ENCODE results near the gene WSCD2.

WSCD2 gene

DNA sequence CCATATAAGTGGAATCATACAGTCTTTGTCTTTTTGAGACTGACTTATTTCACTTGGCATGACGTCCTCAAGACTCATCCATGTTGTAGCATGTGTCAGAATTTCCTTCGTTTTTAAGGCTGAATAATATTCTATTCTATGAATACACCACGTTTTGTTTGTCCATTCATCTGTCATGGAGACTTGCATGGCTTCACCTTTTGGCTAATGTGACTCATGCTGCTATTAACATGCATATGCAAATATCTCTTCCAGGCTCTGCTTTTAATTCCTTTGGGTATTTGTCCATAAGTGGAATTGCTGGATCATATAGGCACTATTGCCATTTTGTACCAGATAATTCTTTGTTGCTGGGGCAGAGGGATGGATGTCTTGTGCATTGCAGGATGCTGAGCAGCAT lies 19.6 kb upstream of the WSCD2 start:
- DNase-seq, result no peak

GRCh38 chr12:108109954-108110353 lies 19.1 kb upstream of the WSCD2 start:
- DNase-seq, result no peak

DNA sequence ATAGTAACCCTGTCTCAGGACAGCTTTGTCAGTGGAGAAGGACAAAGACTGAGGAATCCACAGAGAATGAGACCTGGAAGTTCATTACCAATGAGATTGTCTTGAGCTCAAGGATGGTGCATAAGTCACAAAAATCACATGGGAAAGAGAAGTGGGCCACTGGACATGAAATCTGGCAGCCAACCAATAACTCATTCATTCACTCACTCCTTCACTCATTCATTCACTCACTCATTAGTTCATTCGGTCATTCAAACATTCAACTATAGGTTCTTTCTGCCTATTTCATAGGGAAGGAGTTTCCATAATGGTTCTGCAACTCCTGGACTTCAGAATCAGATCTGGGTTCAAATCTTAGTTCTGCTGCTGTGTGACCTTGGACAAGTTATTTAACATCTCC lies 18.2 kb upstream of the WSCD2 start:
- DNase-seq, result no peak

DNA sequence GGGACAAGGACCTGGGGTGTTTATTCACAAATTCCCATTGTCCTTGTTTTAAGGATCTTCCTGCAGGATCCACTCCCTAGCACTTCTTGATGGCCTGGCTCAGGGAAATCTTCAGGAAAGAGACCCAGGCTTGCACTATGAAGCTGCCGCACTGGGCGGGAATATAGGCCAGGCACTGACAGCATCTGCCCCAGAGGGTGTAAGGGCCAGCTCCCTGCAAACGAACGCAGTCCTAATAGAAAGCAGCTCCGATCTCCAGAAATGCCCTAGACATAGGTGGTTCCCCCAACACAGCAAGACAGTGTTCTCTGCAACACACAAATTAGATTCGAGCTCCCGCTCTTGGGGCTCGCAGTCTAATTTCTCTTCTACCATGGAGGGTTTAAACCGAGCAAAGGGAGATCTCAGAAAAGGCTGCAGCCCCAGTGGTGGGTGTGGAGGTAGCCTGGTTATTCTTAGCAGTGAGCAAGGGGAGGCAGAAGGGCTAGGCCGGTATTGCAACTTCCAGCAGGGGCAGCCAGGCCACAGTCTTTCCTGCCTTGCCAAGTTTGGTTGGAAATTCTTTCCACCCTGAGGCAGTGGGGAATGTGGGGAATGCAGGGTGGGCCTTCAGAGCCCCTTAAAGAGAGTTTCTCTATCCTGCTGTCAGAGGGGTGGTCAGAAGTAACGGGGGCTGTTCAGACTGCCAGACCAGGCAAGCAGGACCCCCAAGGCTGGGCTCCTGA lies 16.1 kb upstream of the WSCD2 start:
- no peak for DNase-seq

GRCh38 chr12:108115123-108116121 lies 13.7 kb upstream of the WSCD2 start:
- no peak for DNase-seq

DNA sequence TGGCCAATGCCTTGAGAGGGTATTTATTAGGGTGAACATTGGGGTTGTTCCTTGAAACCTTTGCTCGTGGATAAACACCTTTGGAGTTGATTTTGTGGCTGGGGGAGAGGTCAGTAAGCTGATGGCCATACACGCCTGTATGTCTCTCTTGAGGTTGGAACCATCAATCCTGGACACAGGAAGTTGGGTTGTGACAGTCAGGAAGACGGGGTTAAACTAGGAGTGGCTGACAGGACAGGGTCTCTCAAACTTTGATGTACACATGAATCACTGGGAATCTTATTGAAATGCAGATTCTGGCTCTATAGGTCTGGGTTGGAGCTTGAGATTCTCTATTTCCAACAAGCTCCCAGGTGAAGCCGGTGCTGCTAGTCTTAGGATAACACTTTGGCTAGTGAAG lies 12.8 kb upstream of the WSCD2 start:
- DNase-seq, result no peak

DNA sequence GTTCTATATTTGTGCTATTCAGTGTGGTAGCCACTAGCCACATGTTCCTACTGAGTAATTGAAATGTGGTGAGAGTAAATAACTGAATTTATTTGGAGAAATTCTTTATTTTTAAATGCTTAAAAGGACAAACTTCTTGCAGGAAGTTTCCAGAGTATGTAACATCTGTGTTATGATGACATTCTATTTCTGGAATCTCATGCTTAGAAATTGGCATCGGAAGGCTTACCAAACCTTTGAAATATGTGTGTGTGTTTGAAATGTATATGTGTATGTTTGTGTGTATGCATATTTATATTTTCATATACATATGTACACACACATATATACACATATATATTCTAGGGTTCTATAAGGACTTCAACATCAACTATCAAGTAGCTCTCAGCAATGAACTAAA lies 12.4 kb upstream of the WSCD2 start:
- DNase-seq, result no peak

- no peak for DNase-seq
Observed at GRCh38 chr12:108117163-108117849, 11.8 kb upstream of the WSCD2 start.

DNA sequence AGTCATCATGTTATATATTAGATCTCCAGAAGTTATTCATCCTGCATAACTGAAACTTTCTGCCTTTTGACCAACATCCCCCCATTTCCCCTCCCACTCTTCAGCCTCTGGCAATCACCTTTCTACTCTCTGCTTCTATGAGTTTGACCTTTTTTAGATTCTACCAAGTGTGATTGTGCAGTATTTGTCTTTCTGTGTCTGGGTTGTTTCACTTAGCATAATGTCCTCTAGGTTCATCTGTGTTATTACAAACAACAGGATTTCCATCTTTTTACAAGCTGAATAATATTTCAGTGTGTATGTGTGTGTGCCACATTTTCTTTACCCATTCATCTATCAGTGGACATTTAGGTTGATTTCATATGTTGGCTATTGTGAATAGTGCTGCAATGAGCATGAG lies 11.2 kb upstream of the WSCD2 start:
- DNase-seq, result no peak

DNA sequence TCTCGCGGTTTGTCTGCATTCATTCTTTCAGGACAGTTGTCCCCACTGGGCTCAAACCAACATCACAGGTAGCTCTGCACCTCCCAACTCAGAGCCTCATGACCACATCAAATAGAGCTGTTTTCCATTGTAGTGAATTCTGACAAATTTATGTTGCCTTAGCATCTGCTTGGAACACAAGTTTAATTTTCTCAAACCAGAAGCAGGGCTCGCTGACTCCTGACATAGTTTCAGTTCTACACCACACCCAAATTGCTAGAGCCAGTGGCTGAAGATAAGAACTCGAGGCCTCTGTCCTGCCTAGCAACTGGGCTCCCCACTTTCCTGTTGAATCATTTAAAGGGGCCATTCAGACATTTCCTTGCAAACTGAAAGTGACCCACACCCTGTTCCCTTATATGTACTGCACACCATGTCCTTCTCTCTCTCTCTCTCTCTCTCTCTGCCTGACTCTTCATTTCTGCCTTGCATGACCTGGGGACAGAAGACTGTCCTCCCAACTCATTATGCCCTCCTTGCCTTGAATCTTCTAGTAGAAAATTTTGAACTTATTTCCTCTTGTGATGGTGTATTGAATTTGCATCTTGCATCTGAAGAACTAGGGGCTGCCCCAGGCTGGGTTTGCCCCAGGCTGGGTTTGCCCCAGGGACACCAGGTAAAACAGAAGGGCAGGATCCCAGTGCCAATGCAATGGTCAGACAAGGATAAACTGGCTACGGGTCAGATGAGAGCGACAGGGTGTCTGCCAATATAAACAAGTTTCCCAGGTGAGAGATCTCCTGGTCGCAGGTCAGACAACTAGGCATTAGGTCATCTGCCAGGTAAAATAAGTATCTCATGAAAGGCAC lies 9.7 kb upstream of the WSCD2 start:
- no peak for DNase-seq

DNA sequence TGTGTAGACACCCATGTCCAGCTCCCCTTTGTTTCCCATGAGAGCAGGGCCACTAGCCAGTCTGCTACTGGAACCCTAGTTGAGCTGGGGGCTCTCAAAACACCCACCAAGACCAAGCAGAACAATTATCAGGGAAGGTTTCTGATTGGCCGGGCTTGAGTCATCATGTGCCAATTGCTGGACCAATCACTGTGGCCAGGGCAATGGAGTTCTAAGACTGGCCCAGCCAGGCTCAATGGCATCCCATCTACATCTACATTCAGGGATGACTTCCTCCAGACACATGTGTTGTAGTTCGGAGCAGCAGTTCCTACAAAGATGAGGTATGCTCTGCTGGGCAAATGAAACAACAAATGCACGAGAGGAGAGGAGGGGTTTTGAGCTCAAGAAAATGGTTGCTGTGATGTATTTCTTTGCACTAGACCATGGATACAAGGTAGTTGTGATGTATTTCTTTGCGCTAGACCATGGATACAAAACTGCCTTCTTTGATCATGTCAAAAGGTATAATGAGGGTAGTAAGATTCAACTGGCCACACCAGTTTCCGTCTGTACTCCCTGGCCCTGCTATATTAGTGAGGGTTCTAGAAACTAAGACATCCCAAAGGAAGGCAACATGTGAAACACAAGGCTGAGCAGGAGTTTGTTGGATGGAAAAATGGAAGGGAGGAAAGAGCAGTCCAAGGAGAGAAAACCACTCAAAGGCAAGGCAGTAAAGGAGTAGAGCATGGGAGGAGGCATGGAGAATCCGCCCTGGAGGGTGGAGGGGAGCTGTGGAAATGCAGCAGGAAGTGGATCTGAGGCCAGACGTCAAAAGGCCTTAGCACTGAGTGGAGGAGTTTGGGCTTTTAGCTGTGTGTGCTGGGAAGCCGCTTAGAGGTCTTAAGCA lies 8.9 kb upstream of the WSCD2 start:
- DNase-seq, result no peak

- no peak for DNase-seq
Observed at GRCh38 chr12:108120863-108121165, 8.3 kb upstream of the WSCD2 start.

DNA sequence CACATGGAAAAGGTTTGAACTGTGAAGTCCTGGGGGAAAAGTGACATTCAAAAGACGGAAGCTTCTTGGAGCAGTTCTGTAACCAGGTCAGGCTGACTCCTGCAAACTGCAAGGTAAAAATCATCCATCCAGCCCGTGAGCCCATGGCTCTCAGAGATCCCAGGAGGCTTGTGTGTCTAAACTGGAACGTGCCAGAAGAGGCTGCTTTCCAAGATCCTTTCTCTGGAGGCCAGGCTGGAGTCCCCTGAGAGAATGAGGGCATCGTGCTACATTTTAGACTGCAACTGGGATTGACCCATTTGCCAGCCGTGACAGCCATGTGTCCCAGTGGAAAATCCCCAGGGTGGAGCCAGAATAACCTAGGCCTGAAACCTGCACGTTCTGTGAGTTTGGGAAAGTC lies 7.8 kb upstream of the WSCD2 start:
- no peak for DNase-seq

- DNase-seq, result no peak
Observed at GRCh38 chr12:108121728-108122471, 7.2 kb upstream of the WSCD2 start.

- DNase-seq, result no peak
Observed at GRCh38 chr12:108122644-108123043, 6.4 kb upstream of the WSCD2 start.

DNA sequence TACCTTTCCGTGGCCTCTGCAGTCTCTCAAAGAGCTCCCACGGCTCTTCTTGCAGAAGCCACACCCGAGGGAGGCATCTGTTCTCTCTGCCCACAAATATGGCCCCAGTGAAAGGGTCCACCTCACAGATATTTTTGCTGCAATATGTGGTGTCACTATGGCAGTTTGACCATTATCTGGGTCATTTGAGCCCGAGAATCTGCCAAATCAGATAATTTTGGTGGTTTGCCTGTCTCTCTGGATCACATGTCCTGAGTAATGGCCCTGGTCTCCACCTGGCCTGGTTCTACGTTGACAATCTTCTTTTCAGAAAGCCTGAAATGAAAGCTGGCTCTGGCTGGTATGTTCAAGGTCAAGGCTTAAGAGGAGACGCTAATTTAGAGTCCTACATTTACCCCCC lies 5.7 kb upstream of the WSCD2 start:
- DNase-seq, result no peak

GRCh38 chr12:108125073-108125472 lies 4.0 kb upstream of the WSCD2 start:
- no peak for DNase-seq

DNA sequence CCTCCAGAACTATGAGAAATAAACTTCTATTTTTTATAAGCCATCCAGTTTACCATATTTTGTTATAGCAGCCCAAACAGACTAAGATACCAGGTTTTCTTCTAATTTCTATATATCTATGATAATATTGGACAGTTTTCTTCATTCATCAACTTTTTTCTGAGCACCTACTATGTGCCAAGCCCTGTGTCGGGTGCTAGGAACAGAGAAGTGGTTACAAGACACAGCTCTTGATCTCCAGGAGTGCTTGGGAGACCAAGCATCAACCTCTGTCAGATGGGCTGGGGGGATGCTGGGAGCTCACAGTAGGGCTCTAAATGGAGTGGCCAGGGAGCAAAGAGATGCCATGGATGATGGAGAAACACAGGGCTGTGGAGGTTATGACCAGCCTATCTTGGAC lies 2.9 kb upstream of the WSCD2 start:
- DNase-seq, result no peak

GRCh38 chr12:108126990-108127501 lies 2.0 kb upstream of the WSCD2 start:
- DNase-seq, result no peak

DNA sequence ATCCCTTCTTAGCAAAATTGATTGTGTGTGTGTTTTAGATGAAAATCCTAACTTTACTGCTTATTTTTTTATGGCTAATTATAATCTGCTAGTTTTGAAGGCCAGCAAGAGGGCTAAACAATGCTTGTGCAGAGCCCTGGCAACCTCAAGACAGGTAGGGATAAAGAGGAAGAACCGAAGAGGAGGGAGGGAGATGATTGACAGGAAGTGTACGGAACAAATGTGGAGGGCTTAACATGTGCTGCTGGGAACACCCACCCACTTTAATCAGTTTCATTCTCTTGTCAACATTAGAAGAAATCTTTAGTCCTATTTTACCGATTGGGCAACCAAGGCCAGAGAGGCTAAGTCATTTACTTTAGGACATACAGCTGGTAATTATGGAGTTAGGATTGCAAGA lies 1.4 kb upstream of the WSCD2 start:
- DNase-seq, result no peak

Measured in fibroblast of skin of back (primary cell).